SHP77 (cell line): ENCODE data around the gene HIPK1.
A peak's percentile ranks its signal among the peaks of the same experiment; 100 is the strongest.
"Not testable (repeated sequence)": the region's sequence is repeated elsewhere in the genome, so short reads cannot be mapped to it uniquely, and the experiment has no call there.

ENCODE experiments used
- DNase-seq, 2 experiments: peaks; one replicate each; lab custom pipeline; 2025; lab: John Stamatoyannopoulos, UW

HIPK1 gene

DNA sequence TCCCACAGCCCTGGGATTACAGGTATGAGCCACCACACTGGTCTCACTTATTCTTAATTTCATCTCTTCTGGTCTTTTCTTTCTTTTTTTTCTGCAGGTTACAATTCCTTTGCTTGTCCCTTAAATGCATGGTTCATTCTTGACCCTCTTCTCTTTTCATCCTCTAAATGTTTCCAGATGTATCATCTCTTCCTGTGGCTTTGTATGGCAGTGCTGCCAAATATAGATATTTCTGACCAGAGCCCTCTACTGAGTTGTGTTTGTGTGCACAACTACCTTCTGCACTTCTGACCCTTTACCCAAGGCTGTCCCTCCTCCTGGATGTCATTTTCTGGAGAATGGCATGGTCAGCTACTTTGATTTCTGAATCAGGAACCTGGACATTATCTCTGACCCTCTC is 82.7 kb downstream of the HIPK1 start:
- DNase-seq: no peak

DNA sequence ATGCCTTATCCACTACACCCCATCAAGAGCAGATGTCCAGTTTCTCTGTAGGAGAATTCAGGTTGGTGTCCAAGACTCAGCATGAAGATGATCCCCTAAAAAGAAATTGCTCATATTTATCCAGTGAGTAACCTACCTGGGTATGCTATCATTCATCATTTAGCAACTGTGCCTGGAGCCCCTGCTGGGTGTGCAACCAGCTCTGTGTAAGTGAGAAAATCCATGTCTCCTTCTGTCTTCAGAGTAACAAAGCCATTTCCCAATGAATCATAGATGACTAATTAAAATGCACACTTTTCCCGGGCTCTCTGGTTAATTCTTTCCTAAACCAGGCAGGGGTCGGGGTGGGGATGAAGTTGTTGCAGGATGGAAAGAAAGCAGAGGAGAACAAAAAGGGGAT is 86.0 kb downstream of the HIPK1 start:
- DNase-seq: no peak

- DNase-seq: not testable (repeated sequence)
Observed at GRCh38 chr1:114019724-114020123, 90.6 kb downstream of the HIPK1 start.

GRCh38 chr1:114021665-114022099 is 92.6 kb downstream of the HIPK1 start:
- peak in 1 of 2 experiments; percentile 3 for DNase-seq

GRCh38 chr1:114022877-114023276 is 93.8 kb downstream of the HIPK1 start:
- DNase-seq: no peak

DNA sequence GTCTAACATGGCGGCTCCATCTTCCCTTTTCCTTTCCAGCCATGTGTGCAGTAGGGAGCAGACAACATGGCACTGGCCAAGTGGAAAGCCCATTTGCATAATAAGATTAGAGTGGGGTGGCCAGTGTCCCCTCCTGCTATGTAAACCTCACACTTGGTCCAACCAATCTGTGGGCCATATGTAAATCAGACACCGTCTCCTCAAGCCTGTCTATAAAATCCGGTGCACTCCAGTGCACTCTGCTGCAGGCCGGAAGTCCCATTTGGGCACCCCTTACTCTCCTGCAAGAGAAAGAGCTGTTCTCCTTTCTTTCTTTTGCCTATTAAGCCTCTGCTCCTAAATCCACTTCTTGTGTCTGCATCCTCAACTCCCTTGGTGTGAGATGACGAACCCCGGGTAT is 94.3 kb downstream of the HIPK1 start:
- DNase-seq: no peak

GRCh38 chr1:114024049-114024448 is 94.9 kb downstream of the HIPK1 start:
- no peak for DNase-seq

- DNase-seq: no peak
Observed at GRCh38 chr1:114025609-114026401, 96.7 kb downstream of the HIPK1 start.

- no peak for DNase-seq
Observed at GRCh38 chr1:114026797-114027196, 97.7 kb downstream of the HIPK1 start.
